ENCODE results near the gene FHIT. TPM values are rescaled to one million over a fixed set of nuclear protein-coding genes. Genes with fewer than 3 reads are reported as not detected.

FHIT gene
- total RNA-seq, 2 experiments from 2014 or later = 6.5 to 9.0 TPM

GRCh38 chr3:60758831-60759230, 492.4 kb downstream of the FHIT start:
- peaks cover 4% of the 10 kb centered on the region for H3K9me3 Mint-ChIP-seq (ENCODE audit: low read depth)
- H3K4me3 Mint-ChIP-seq = no peak overlapping the region
- CTCF ChIA-PET = no interaction called here
- ATAC-seq (no peak), DNase-seq (no peak)
- no peak overlapping the region for H3K27ac Mint-ChIP-seq
- no peaks in the 10 kb centered on the region for H3K27me3 Mint-ChIP-seq
- H3K4me1 Mint-ChIP-seq = peaks cover 11% of the 10 kb centered on the region
- H3K36me3 Mint-ChIP-seq = no peaks in the 10 kb centered on the region

GRCh38 chr3:60758171-60758570, 493.1 kb downstream of the FHIT start:
- CTCF ChIA-PET = no interaction called here
- H3K36me3 Mint-ChIP-seq = no peaks in the 10 kb centered on the region
- H3K4me3 Mint-ChIP-seq = no peak overlapping the region
- peaks cover 11% of the 10 kb centered on the region for H3K4me1 Mint-ChIP-seq
- no peak for DNase-seq
- no peak for ATAC-seq
- peaks cover 4% of the 10 kb centered on the region for H3K9me3 Mint-ChIP-seq (ENCODE audit: low read depth)
- no peak overlapping the region for H3K27ac Mint-ChIP-seq
- no peaks in the 10 kb centered on the region for H3K27me3 Mint-ChIP-seq

GRCh38 chr3:60757724-60758123, 493.5 kb downstream of the FHIT start:
- Mint-ChIP-seq H3K27ac (no peak overlapping the region), H3K9me3 (ENCODE audit: low read depth) (peaks cover 4% of the 10 kb centered on the region), H3K27me3 (no peaks in the 10 kb centered on the region), H3K36me3 (no peaks in the 10 kb centered on the region), H3K4me3 (no peak overlapping the region), H3K4me1 (peaks cover 11% of the 10 kb centered on the region)
- ATAC-seq = no peak
- DNase-seq = no peak
- CTCF ChIA-PET = no interaction called here

- H3K4me1 Mint-ChIP-seq = peaks cover 11% of the 10 kb centered on the region
- no peaks in the 10 kb centered on the region for H3K36me3 Mint-ChIP-seq
- H3K9me3 Mint-ChIP-seq (ENCODE audit: low read depth) = peaks cover 4% of the 10 kb centered on the region
- ATAC-seq = no peak
- DNase-seq = no peak
- H3K27me3 Mint-ChIP-seq = no peaks in the 10 kb centered on the region
- CTCF ChIA-PET = no interaction called here
- H3K4me3 Mint-ChIP-seq = no peak overlapping the region
- no peak overlapping the region for H3K27ac Mint-ChIP-seq
These were observed 494.8 kb downstream of the FHIT start for GRCh38 chr3:60756241-60757030.

GRCh38 chr3:60755094-60755493, 496.2 kb downstream of the FHIT start:
- Mint-ChIP-seq H3K27ac (no peak overlapping the region), H3K9me3 (ENCODE audit: low read depth) (peaks cover 4% of the 10 kb centered on the region), H3K27me3 (no peaks in the 10 kb centered on the region), H3K36me3 (peaks cover 2% of the 10 kb centered on the region), H3K4me1 (peaks cover 10% of the 10 kb centered on the region), H3K4me3 (no peak overlapping the region)
- DNase-seq (no peak), ATAC-seq (no peak)
- CTCF ChIA-PET = no interaction called here

- H3K27ac Mint-ChIP-seq = no peak overlapping the region
- H3K4me3 Mint-ChIP-seq = no peak overlapping the region
- peaks cover 5% of the 10 kb centered on the region for H3K4me1 Mint-ChIP-seq
- H3K27me3 Mint-ChIP-seq = no peaks in the 10 kb centered on the region
- peaks cover 2% of the 10 kb centered on the region for H3K36me3 Mint-ChIP-seq
- no peak for ATAC-seq
- CTCF ChIA-PET = no interaction called here
- no peak for DNase-seq
- H3K9me3 Mint-ChIP-seq (ENCODE audit: low read depth) = peaks cover 8% of the 10 kb centered on the region
These were observed 496.6 kb downstream of the FHIT start for GRCh38 chr3:60754617-60755016.

GRCh38 chr3:60752809-60753208, 498.4 kb downstream of the FHIT start:
- DNase-seq (no peak), ATAC-seq (no peak)
- Mint-ChIP-seq H3K27ac (no peak overlapping the region), H3K36me3 (peaks cover 2% of the 10 kb centered on the region), H3K4me3 (no peak overlapping the region), H3K27me3 (no peaks in the 10 kb centered on the region), H3K4me1 (no peaks in the 10 kb centered on the region), H3K9me3 (ENCODE audit: low read depth) (peaks cover 8% of the 10 kb centered on the region)
- CTCF ChIA-PET = no interaction called here

GRCh38 chr3:60746695-60747416, 504.4 kb downstream of the FHIT start:
- DNase-seq (no peak), ATAC-seq (no peak)
- Mint-ChIP-seq H3K4me3 (no peak overlapping the region), H3K27ac (no peak overlapping the region), H3K4me1 (no peaks in the 10 kb centered on the region), H3K9me3 (ENCODE audit: low read depth) (peaks cover 8% of the 10 kb centered on the region), H3K36me3 (peaks cover 2% of the 10 kb centered on the region), H3K27me3 (no peaks in the 10 kb centered on the region)
- CTCF ChIA-PET = no interaction called here

GRCh38 chr3:60746043-60746638, 505.1 kb downstream of the FHIT start:
- Mint-ChIP-seq H3K4me3 (no peak overlapping the region), H3K27ac (no peak overlapping the region), H3K4me1 (no peaks in the 10 kb centered on the region), H3K36me3 (peaks cover 2% of the 10 kb centered on the region), H3K27me3 (no peaks in the 10 kb centered on the region), H3K9me3 (ENCODE audit: low read depth) (peaks cover 8% of the 10 kb centered on the region)
- DNase-seq (no peak), ATAC-seq (no peak)
- CTCF ChIA-PET = no interaction called here

- H3K27ac Mint-ChIP-seq = no peak overlapping the region
- ATAC-seq = no peak
- no peak overlapping the region for H3K4me3 Mint-ChIP-seq
- no peaks in the 10 kb centered on the region for H3K36me3 Mint-ChIP-seq
- CTCF ChIA-PET = no interaction called here
- no peaks in the 10 kb centered on the region for H3K9me3 Mint-ChIP-seq (ENCODE audit: low read depth)
- no peak for DNase-seq
- no peaks in the 10 kb centered on the region for H3K4me1 Mint-ChIP-seq
- no peaks in the 10 kb centered on the region for H3K27me3 Mint-ChIP-seq
These were observed 507.6 kb downstream of the FHIT start for GRCh38 chr3:60743631-60744164.

GRCh38 chr3:60742606-60743145, 508.6 kb downstream of the FHIT start:
- ATAC-seq = no peak
- H3K4me1 Mint-ChIP-seq = no peaks in the 10 kb centered on the region
- no peak overlapping the region for H3K27ac Mint-ChIP-seq
- H3K4me3 Mint-ChIP-seq = no peak overlapping the region
- no peaks in the 10 kb centered on the region for H3K36me3 Mint-ChIP-seq
- H3K9me3 Mint-ChIP-seq (ENCODE audit: low read depth) = no peaks in the 10 kb centered on the region
- H3K27me3 Mint-ChIP-seq = no peaks in the 10 kb centered on the region
- CTCF ChIA-PET = no interaction called here
- DNase-seq = no peak

- Mint-ChIP-seq H3K4me3 (no peak overlapping the region), H3K27me3 (no peaks in the 10 kb centered on the region), H3K9me3 (ENCODE audit: low read depth) (peaks cover 2% of the 10 kb centered on the region), H3K36me3 (no peaks in the 10 kb centered on the region), H3K27ac (no peak overlapping the region), H3K4me1 (no peaks in the 10 kb centered on the region)
- DNase-seq = no peak
- CTCF ChIA-PET = no interaction called here
- no peak for ATAC-seq
These were observed 513.4 kb downstream of the FHIT start for GRCh38 chr3:60737633-60738399.

- Mint-ChIP-seq H3K9me3 (ENCODE audit: low read depth) (peaks cover 10% of the 10 kb centered on the region), H3K27me3 (no peaks in the 10 kb centered on the region), H3K4me1 (no peaks in the 10 kb centered on the region), H3K27ac (no peak overlapping the region), H3K36me3 (no peaks in the 10 kb centered on the region), H3K4me3 (no peak overlapping the region)
- CTCF ChIA-PET = no interaction called here
- DNase-seq = no peak
- ATAC-seq = no peak
These were observed 520.9 kb downstream of the FHIT start for GRCh38 chr3:60730371-60730770.
